ENCODE measurements around the gene CERS6.

GRCh38 chr2:168662651-168663208, 206.7 kb downstream of the CERS6 start:
- TF ChIP-seq EZH2 (IDR thresholded peaks at IDR 0.05; ENCODE audit: low read length), result no peak
- TF ChIP-seq, protein P1, sequence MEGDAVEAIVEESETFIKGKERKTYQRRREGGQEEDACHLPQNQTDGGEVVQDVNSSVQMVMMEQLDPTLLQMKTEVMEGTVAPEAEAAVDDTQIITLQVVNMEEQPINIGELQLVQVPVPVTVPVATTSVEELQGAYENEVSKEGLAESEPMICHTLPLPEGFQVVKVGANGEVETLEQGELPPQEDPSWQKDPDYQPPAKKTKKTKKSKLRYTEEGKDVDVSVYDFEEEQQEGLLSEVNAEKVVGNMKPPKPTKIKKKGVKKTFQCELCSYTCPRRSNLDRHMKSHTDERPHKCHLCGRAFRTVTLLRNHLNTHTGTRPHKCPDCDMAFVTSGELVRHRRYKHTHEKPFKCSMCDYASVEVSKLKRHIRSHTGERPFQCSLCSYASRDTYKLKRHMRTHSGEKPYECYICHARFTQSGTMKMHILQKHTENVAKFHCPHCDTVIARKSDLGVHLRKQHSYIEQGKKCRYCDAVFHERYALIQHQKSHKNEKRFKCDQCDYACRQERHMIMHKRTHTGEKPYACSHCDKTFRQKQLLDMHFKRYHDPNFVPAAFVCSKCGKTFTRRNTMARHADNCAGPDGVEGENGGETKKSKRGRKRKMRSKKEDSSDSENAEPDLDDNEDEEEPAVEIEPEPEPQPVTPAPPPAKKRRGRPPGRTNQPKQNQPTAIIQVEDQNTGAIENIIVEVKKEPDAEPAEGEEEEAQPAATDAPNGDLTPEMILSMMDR (optimal IDR thresholded peaks at IDR 0.05 in 1 of 3, IDR thresholded peaks at IDR 0.05 in 1 of 3, conservative IDR thresholded peaks at IDR 0.05 in 1 of 3; ENCODE audit: extremely low read depth in 1 of 3, insufficient read depth in 2 of 3, low read length in 3 of 3), result no peak
